Suprapubic skin (tissue), 4 donors: ENCODE measurements around the gene SRRT. TPM values are rescaled to one million over a fixed set of nuclear protein-coding genes. Genes with fewer than 3 reads are reported as not detected.
"Not testable (repeated sequence)": the region's sequence is repeated elsewhere in the genome, so short reads cannot be mapped to it uniquely, and the experiment has no call there.

Source experiments
- DNase-seq, 2 donors: peaks; one replicate each; pipeline ENCODE4 v3.0.0-alpha.2; 2019; ENCODE audit warnings: low spot score in 2 of 2
- H3K27ac ChIP-seq: fragments of 200-600 bp; sonication (generic); one replicate; pipeline ENCODE4 v1.5.1; 2019
- H3K27me3 ChIP-seq: fragments of 200-600 bp; sonication (generic); one replicate; pipeline ENCODE4 v1.5.1; 2019
- H3K36me3 ChIP-seq: fragments of 200-600 bp; sonication (generic); one replicate; pipeline ENCODE4 v1.5.1; 2019
- H3K4me1 ChIP-seq: fragments of 200-600 bp; sonication (generic); one replicate; pipeline ENCODE4 v1.5.1; 2019
- H3K4me3 ChIP-seq: fragments of 200-600 bp; sonication (generic); one replicate; pipeline ENCODE4 v1.5.1; 2019; ENCODE audit warnings: mild to moderate bottlenecking
- H3K9me3 ChIP-seq: fragments of 200-600 bp; sonication (generic); one replicate; pipeline ENCODE4 v1.5.1; 2019
- CTCF ChIP-seq, 2 donors: fragments of 200-600 bp in 1 of 2; fragments of 450-650 bp in 1 of 2; sonication (generic) in 1 of 2; IDR thresholded peaks; one replicate each; pipeline ENCODE4 v1.5.1; 2016 to 2019; ENCODE audit warnings: antibody characterized with exemption in 2 of 2, mild to moderate bottlenecking in 1 of 2, moderate library complexity in 1 of 2
- EP300 ChIP-seq: sonication (generic); formaldehyde crosslinking; IDR thresholded peaks from one replicate; pipeline ENCODE4 v1.6.1; 2017; ENCODE audit warnings: antibody characterized with exemption
- POLR2A ChIP-seq, 2 donors: fragments of 450-650 bp; IDR thresholded peaks; one replicate each; pipeline ENCODE4 v1.6.1; 2017; ENCODE audit warnings: antibody characterized with exemption in 2 of 2, mild to moderate bottlenecking in 2 of 2, moderate library complexity in 2 of 2
- POLR2AphosphoS5 ChIP-seq, 3 donors: sonication (generic); formaldehyde crosslinking; IDR thresholded peaks; one replicate each; pipeline ENCODE4 v1.6.1; 2017; ENCODE audit warnings: antibody characterized with exemption in 3 of 3
- WGBS: methylation state at CpG from one replicate; pipeline ENCODE4 v1.1.5; 2018; 5-methylcytosine and 5-hydroxymethylcytosine counted together
- total RNA-seq, 4 donors: library from RNA; depleted of rRNA; stranded (reverse); fragments of >200 nt; gene quantifications; one replicate each; pipeline ENCODE4 v1.1.0, GENCODE V29; 2016

Gene SRRT
- total RNA-seq, 4 donors from 2014 or later: 62.8 to 163 (median 92.8) TPM

DNA sequence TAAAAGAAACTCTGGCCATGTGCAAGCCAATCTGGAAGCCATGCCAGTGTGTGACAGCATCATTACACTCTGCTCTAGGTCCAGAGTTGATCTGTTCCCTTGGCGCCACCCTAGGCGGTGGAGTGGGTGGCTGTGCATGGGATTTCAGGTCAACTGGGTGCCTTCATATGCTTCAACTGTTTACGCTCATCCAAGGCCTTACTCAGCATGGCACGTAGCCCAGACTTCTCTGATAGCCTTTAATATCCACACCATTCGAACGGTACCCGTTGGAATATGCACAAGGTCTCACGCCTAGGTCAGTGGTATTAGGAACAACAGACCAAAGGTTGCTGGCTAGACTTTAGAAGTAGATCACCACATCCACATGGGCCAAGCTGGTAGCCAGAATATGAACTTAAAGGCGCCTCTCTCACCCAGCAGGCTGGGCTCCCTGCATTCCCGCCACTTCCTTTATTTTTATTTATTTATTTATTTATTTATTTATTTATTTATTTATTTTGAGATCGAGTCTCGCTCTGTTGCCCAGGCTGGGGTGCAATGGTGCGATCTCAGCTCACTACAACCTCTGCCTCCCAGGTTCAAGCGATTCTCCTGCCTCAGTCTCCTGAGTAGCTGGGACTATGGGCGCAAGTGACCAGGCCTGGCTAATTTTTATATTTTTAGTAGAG, 39.4 kb downstream of the SRRT start:
- H3K27me3 ChIP-seq: no peaks in the 10 kb centered on the region
- H3K4me1 ChIP-seq: no peaks in the 10 kb centered on the region
- no peaks in the 10 kb centered on the region for H3K36me3 ChIP-seq
- H3K4me3 ChIP-seq: no peak overlapping the region
- TF ChIP-seq POLR2A (IDR thresholded peaks at IDR 0.05): no peak
- TF ChIP-seq EP300: no peak
- 87% methylated on average over 15 of the region's 15 CpGs for WGBS
- no peaks in the 10 kb centered on the region for H3K9me3 ChIP-seq
- no peak for DNase-seq
- H3K27ac ChIP-seq: no peak overlapping the region

DNA sequence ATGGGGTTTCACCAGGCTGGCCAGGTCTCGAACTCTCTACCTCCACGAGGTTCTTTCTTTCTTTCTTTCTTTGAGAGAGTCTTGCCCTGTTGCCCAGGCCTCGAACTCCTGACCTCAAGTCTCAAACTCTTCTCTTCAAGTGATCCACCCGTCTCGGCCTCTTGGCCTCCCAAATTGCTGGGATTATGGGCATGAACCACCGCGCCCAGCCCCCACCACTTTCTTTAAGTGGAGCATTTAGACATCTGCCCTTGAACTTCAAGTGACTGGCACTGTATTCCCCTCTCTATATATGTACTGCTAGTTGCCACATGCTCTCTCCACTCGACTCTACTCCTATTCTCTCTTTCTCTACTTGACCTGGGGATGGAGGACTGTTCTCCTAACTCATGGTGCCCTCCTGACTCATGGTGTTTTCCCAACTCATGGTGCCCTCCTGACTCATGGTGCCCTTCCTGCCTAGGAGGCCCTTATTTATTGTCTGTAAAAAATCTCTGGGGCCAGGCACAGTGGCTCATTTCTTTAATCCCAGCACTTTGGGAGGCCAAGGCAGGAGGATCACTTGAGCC, 40.1 kb downstream of the SRRT start:
- H3K36me3 ChIP-seq: no peaks in the 10 kb centered on the region
- no peak overlapping the region for H3K4me3 ChIP-seq
- no peaks in the 10 kb centered on the region for H3K9me3 ChIP-seq
- H3K27ac ChIP-seq: no peak overlapping the region
- no peaks in the 10 kb centered on the region for H3K4me1 ChIP-seq
- WGBS: 81% methylated on average over 8 of the region's 8 CpGs
- H3K27me3 ChIP-seq: no peaks in the 10 kb centered on the region
- DNase-seq: no peak
- no peak for TF ChIP-seq POLR2AphosphoS5 (IDR thresholded peaks at IDR 0.05)
- no peak for TF ChIP-seq EP300
- no peak for TF ChIP-seq CTCF (IDR thresholded peaks at IDR 0.05)
- TF ChIP-seq POLR2A (IDR thresholded peaks at IDR 0.05): no peak

DNA sequence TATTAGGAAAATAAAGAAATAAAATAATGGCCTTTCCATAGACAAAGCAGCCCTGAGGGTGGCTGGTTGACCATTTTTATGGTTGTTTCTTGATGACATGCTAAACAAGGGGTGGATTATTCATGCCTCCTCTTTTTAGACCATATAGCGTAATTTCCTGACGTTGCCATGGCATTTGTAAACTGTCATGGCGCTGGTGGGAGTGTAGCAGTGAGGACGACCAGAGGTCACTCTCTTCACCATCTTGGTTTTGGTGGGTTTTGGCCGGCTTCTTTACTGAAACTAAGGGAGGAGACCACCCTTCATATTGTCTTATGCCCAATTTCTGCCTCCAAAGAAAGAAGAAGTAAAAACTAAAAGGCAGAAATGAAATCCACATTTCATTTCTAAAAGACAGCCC, 44.4 kb downstream of the SRRT start:
- not testable (repeated sequence) for DNase-seq, H3K9me3 ChIP-seq, H3K4me3 ChIP-seq, H3K4me1 ChIP-seq, H3K36me3 ChIP-seq, H3K27me3 ChIP-seq, H3K27ac ChIP-seq
- WGBS: 85% methylated on average over 5 of the region's 5 CpGs

- H3K4me1 ChIP-seq, H3K36me3 ChIP-seq, H3K4me3 ChIP-seq, H3K27me3 ChIP-seq, H3K27ac ChIP-seq, H3K9me3 ChIP-seq, DNase-seq: not testable (repeated sequence)
- WGBS: 75% methylated on average over 9 of the region's 9 CpGs
Observed at GRCh38 chr7:100919779-100920437, 45.0 kb downstream of the SRRT start.

GRCh38 chr7:100921039-100921438, 46.1 kb downstream of the SRRT start:
- Histone ChIP-seq H3K4me3 (no peak overlapping the region), H3K27me3 (no peaks in the 10 kb centered on the region), H3K4me1 (no peaks in the 10 kb centered on the region), H3K9me3 (no peaks in the 10 kb centered on the region), H3K27ac (no peak overlapping the region), H3K36me3 (no peaks in the 10 kb centered on the region)
- no peak for DNase-seq
- TF ChIP-seq CTCF (IDR thresholded peaks at IDR 0.05) (no peak), EP300 (no peak), POLR2AphosphoS5 (IDR thresholded peaks at IDR 0.05) (no peak), POLR2A (IDR thresholded peaks at IDR 0.05) (no peak)

GRCh38 chr7:100923616-100924015, 48.7 kb downstream of the SRRT start:
- not testable (repeated sequence) for H3K27ac ChIP-seq, H3K27me3 ChIP-seq, H3K9me3 ChIP-seq, H3K4me1 ChIP-seq, H3K36me3 ChIP-seq, DNase-seq, H3K4me3 ChIP-seq
- 57% methylated on average over 4 of the region's 4 CpGs for WGBS

DNA sequence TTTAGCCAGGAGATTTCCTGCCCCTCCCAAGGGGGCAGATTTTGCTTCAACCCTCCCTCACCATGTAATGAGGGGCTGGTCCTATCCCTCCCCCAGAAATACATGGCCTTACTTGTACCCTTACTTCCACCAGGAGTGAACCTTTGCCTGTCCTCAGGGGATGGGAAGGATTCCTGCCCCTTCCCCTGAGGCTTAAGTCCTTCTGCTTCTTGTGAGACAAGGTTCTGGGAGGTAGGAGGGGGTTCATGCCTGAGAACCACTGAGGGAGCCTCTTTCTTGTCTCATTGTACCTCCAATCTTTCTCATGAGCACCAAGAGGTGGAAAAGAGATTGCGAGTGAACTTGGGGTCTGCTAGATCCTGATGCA, 54.9 kb downstream of the SRRT start:
- no peak for TF ChIP-seq EP300
- TF ChIP-seq CTCF (IDR thresholded peaks at IDR 0.05): no peak
- no peak for TF ChIP-seq POLR2A (IDR thresholded peaks at IDR 0.05)
- TF ChIP-seq POLR2AphosphoS5 (IDR thresholded peaks at IDR 0.05): no peak

More for the DNA sequence above, 54.9 kb downstream of the SRRT start:
- no peak for DNase-seq
- Histone ChIP-seq H3K4me1 (no peaks in the 10 kb centered on the region), H3K4me3 (no peak overlapping the region), H3K36me3 (no peaks in the 10 kb centered on the region), H3K27me3 (peaks cover 3% of the 10 kb centered on the region), H3K9me3 (no peaks in the 10 kb centered on the region), H3K27ac (no peak overlapping the region)
- WGBS: 100% methylated on average over 1 of the region's 1 CpG
